ENCODE data around the gene HERC2. TPM values are rescaled to one million over a fixed set of nuclear protein-coding genes. Genes with fewer than 3 reads are reported as not detected.

HERC2 gene
- total RNA-seq, 1 experiment from 2014 or later: 69.7 TPM

DNA sequence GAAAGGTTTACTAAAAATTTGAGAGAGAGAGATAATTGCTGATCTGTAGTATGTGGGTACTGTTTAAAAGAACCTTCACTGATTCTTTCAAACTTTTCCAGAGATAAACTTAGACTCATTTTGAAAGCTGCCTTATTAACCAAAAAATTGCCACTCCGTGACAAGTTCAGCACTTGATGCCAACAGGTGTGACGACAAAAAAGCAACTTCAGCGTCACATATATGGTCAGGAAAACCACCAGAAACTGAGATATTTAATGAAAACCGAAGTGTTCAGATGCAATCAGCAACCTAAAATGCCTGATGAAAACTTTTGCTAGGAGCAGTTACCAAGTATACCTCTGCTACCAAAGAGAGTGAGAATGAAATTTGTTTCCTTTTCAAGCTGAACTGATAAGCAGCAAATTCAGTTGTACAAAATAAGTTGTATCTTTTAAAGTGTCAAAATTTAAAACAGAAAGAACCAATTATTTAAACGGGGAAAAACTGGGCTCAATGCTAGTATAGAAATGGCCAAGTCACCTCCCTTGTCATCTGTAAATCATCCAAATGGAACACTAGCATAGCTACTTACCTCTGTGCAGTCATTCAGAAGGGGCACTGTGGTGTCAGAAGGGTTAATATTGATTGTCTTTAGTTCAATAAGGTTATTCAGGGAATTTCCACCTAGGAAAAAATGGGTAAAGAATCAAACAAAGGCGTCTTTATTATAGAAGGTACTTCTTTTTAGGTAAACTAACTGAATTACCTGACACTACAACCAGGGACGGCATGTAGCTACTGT is 131.4 kb downstream of the HERC2 start:
- no peak overlapping the region for H3K27ac ChIP-seq (ENCODE audit: low read length)
- peaks cover 15% of the 10 kb centered on the region for H3K36me3 ChIP-seq (ENCODE audit: control insufficient read depth, insufficient read depth, low read length)
- DNase-seq (ENCODE audit: low read depth, low spot score) (no peak), ATAC-seq (no peak)
- no TSS peak for BruUV-seq (replicated peaks)
- POLR2A ChIA-PET: no interaction called here
- CTCF ChIA-PET: no interaction called here
- TF ChIP-seq TCF7L2 (IDR thresholded peaks at IDR 0.05; ENCODE audit: low read depth, low read length) (no peak), SIN3A (IDR thresholded peaks at IDR 0.05; ENCODE audit: borderline replicate concordance, insufficient read depth, low read depth, low read length) (no peak), CTCF (IDR thresholded peaks at IDR 0.05) (no peak), POLR2AphosphoS5 (IDR thresholded peaks at IDR 0.05; ENCODE audit: low read depth, low read length) (no peak), REST (IDR thresholded peaks at IDR 0.05; ENCODE audit: insufficient read depth in 1 of 2, low read depth in 2 of 2, low read length in 1 of 2) (no peak)
- in situ Hi-C loops (cut with HindIII; ENCODE audit: low pct_unique_long_range_greater_than_20kb, low sequenced_read_pairs) (no loop called here), intact Hi-C loops (cut with micrococcal nuclease; ENCODE audit: unreplicated experiment) (no loop called here)
- H3K4me3 ChIP-seq (ENCODE audit: low read depth in 2 of 2, low read length in 2 of 2): no peak overlapping the region
- no peaks in the 10 kb centered on the region for H3K27me3 ChIP-seq (ENCODE audit: control insufficient read depth, insufficient read depth, low read length)
- no peaks in the 10 kb centered on the region for H3K9me3 ChIP-seq (ENCODE audit: control insufficient read depth, insufficient read depth, low read depth, low read length)
- H3K4me1 ChIP-seq (ENCODE audit: control insufficient read depth, insufficient read depth, low read length): no peaks in the 10 kb centered on the region

DNA sequence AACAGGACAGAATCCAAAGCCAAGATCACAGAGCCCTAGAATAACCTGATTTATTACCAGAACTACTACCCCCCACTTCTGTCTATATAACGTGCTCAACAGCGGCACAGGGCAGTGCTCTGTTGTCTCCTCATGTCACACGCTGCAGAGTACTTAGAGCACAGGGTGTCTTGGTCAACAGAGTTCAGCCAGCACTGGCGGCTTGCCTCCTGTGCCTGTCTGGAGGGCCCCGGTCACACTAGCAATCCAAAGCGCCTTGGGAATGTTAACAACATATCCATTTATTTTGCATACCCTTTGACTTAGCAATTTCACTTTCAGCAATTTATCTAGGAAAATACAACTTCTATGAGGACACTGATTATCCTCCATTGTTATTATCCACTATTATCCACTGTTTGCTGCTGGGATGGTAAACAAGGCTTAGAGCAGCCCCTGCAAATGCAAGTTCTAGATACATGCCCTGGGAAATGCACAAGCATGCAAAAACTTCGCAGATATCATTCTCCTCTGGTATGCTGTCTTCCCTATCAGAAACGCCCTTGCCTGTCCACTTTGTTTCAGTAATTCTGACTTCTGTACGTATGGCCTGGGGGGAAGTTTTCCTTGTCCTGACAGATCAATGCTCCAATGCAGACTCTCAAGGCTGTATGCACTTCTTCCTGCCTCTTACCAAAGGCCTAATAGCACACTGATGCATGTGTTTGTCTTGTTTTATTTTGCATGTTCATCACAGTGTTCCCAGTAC is 136.7 kb downstream of the HERC2 start:
- no peaks in the 10 kb centered on the region for H3K9me3 ChIP-seq (ENCODE audit: control insufficient read depth, insufficient read depth, low read depth, low read length)
- in situ Hi-C loops (cut with HindIII; ENCODE audit: low pct_unique_long_range_greater_than_20kb, low sequenced_read_pairs) (no loop called here), intact Hi-C loops (cut with micrococcal nuclease; ENCODE audit: unreplicated experiment) (no loop called here)
- TF ChIP-seq CTCF (IDR thresholded peaks at IDR 0.05) (no peak), REST (IDR thresholded peaks at IDR 0.05; ENCODE audit: insufficient read depth in 1 of 2, low read depth in 2 of 2, low read length in 1 of 2) (no peak), POLR2AphosphoS5 (IDR thresholded peaks at IDR 0.05; ENCODE audit: low read depth, low read length) (no peak), SIN3A (IDR thresholded peaks at IDR 0.05; ENCODE audit: borderline replicate concordance, insufficient read depth, low read depth, low read length) (no peak), TCF7L2 (IDR thresholded peaks at IDR 0.05; ENCODE audit: low read depth, low read length) (no peak)
- ChIA-PET POLR2A (no interaction called here), CTCF (no interaction called here)
- no TSS peak for BruUV-seq (replicated peaks)
- DNase-seq (ENCODE audit: low read depth, low spot score): no peak
- H3K27ac ChIP-seq (ENCODE audit: low read length): no peak overlapping the region
- H3K27me3 ChIP-seq (ENCODE audit: control insufficient read depth, insufficient read depth, low read length): no peaks in the 10 kb centered on the region
- H3K4me3 ChIP-seq (ENCODE audit: low read depth in 2 of 2, low read length in 2 of 2): no peak overlapping the region
- H3K36me3 ChIP-seq (ENCODE audit: control insufficient read depth, insufficient read depth, low read length): peaks cover 12% of the 10 kb centered on the region; the same call in 1 of the 2 replicates
- no peak for ATAC-seq
- H3K4me1 ChIP-seq (ENCODE audit: control insufficient read depth, insufficient read depth, low read length): no peaks in the 10 kb centered on the region
